Heart left ventricle (tissue), 16 donors: Measurements from ENCODE around the gene SMIM1. TPM values are rescaled to one million over a fixed set of nuclear protein-coding genes. Genes with fewer than 3 reads are reported as not detected.

Experiments used
- ATAC-seq, 4 donors: fragments of 200-7000 bp; cut with Tn5 transposase; one replicate each; pipeline ENCODE4 v1.9.1; 2020 to 2022; ENCODE audit warnings: moderate library complexity in 4 of 4, mild to moderate bottlenecking in 3 of 4, moderate number of reproducible peaks in 1 of 4
- DNase-seq, 5 donors: peaks; one replicate each; pipeline ENCODE4 v3.0.0-alpha.2; 2020
- H3K27ac ChIP-seq, 12 donors: fragments of 200-600 bp; sonication (generic) in 4 of 12; one replicate each; pipeline versions ENCODE4 v1.5.0 to v1.8.0; 2016 to 2022; ENCODE audit warnings: mild to moderate bottlenecking in 2 of 12
- H3K27me3 ChIP-seq, 9 donors: fragments of 200-600 bp; sonication (generic) in 2 of 9; one replicate each; pipeline versions ENCODE4 v1.5.1 to v1.8.0; 2016 to 2022; ENCODE audit warnings: mild to moderate bottlenecking in 3 of 9
- H3K36me3 ChIP-seq, 9 donors: fragments of 200-600 bp; sonication (generic) in 2 of 9; one replicate each; pipeline versions ENCODE4 v1.5.0 to v1.8.0; 2018 to 2022; ENCODE audit warnings: mild to moderate bottlenecking in 2 of 9
- H3K4me1 ChIP-seq, 12 donors: fragments of 200-600 bp; sonication (generic) in 4 of 12; one replicate each; pipeline versions ENCODE4 v1.5.0 to v1.8.0; 2016 to 2022; ENCODE audit warnings: mild to moderate bottlenecking in 3 of 12
- H3K4me3 ChIP-seq, 12 donors: fragments of 200-600 bp; sonication (generic) in 4 of 12; one replicate each; pipeline versions ENCODE4 v1.5.0 to v1.8.0; 2017 to 2022; ENCODE audit warnings: mild to moderate bottlenecking in 9 of 12, moderate library complexity in 4 of 12
- H3K9me3 ChIP-seq, 12 donors: fragments of 200-600 bp; sonication (generic) in 4 of 12; one replicate each; pipeline versions ENCODE4 v1.5.0 to v1.8.0; 2016 to 2022; ENCODE audit warnings: mild to moderate bottlenecking in 1 of 12
- CTCF ChIP-seq, 12 donors: fragments of 200-600 bp; sonication (generic) in 4 of 12; IDR thresholded peaks; one replicate each; pipeline versions ENCODE4 v1.5.0 to v1.8.0; 2018 to 2022; ENCODE audit warnings: antibody characterized with exemption in 12 of 12, mild to moderate bottlenecking in 5 of 12
- POLR2A ChIP-seq, 2 donors: fragments of 450-650 bp; IDR thresholded peaks; one replicate each; pipeline ENCODE4 v1.6.1; 2017; ENCODE audit warnings: antibody characterized with exemption in 2 of 2, mild to moderate bottlenecking in 2 of 2, moderate library complexity in 2 of 2
- WGBS, 4 donors: extraction: QIAGEN DNeasy Blood & Tissue Kit in 2 of 4; methylation state at CpG; one replicate each; pipeline versions ENCODE4 v1.1.5 to v1.1.7; 2013 to 2018; 5-methylcytosine and 5-hydroxymethylcytosine counted together
- intact Hi-C, 10 donors: fragments of 100-400 bp; cut with DNase I; formaldehyde crosslinking; loops; one replicate each; pipeline versions ENCODE4 v1.11.1 to v1.14.2; 2022
- polyA plus RNA-seq, 2 donors: library from polyadenylated mRNA; stranded (reverse); fragments of 200-250 nt; gene quantifications; one replicate each; pipeline ENCODE4 v1.2.3, GENCODE V29; 2013
- total RNA-seq, 9 donors: library from RNA; depleted of rRNA in 2 of 9; stranded (reverse); fragments of >200 nt in 2 of 9; fragmentation: NEBNext Ultra II Directional in 3 of 9; extraction: Animal tissue kit (Norgen Biotek cat#: 25700) in 3 of 9; gene quantifications; one replicate each; pipeline versions ENCODE4 v1.1.0 to v1.2.4, GENCODE V29; 2016 to 2023
- donor health status: ischemic (EF 13 %, LVEDD 7.1; RV severe dilation, severe dysfunction).
- donor health status: healthy with polysubstance abuse.
- donor health status: DM: no; HTN: yes; CAD: no.
- donor health status: DM: no; HTN: no; CAD: no.
- donor health status: ischemic (EF 25% LVEDD 6.9; RV normal size, moderate dysfunction).
- donor health status: ischemic (EF 25% LVEDD 5.7; RV mildly dilated, moderate dysfunction).
- donor health status: healthy.
- donor health status: DM: yes; HTN: yes; CAD: no.
- donor health status: ischemic (EF 35%, LVEDD 5.7; RV mildly dilated, moderate dysfunction).
- donor health status: nonischemic (EF 11% LVEDD 7.7; RV severe dilation, severe dysfunction).
- donor health status: DM: yes; HTN: yes; CAD: no.
- donor health status: PGD.
- donor health status: ischemic (EF 29% LVEDD 5.4; RV normal size, mild dysfunction).
- donor health status: nonischemic (EF 23%, LVEDD 6.1; RV moderate dilation, normal function).

The SMIM1 gene
- total and polyA plus RNA-seq, 11 donors: 3.8 to 51.2 (median 11.7) TPM

GRCh38 chr1:3742439-3743298, 29.9 kb upstream of the SMIM1 start:
- TF ChIP-seq CTCF (IDR thresholded peaks at IDR 0.05): no peak
- no peak for TF ChIP-seq POLR2A (IDR thresholded peaks at IDR 0.05)
- H3K27me3 ChIP-seq: no peaks in the 10 kb centered on the region
- DNase-seq (peak in 1 of 5 donors; percentile 47), ATAC-seq (no peak)
- H3K9me3 ChIP-seq: no peaks in the 10 kb centered on the region
- no peak overlapping the region for H3K4me3 ChIP-seq
- peaks cover 0 to 32% (median 15%) of the 10 kb centered on the region in 12 donors for H3K4me1 ChIP-seq
- 85 to 91% (median 89%) methylated on average over 11 to 24 of the region's 24 CpGs for WGBS, 4 donors
- peaks cover 0 to 48% (median 40%) of the 10 kb centered on the region in 9 donors for H3K36me3 ChIP-seq
- intact Hi-C loops: no loop called here
- H3K27ac ChIP-seq: no peak overlapping the region

GRCh38 chr1:3743421-3743820, 29.1 kb upstream of the SMIM1 start:
- H3K27ac ChIP-seq: no peak overlapping the region
- WGBS, 4 donors: 67 to 78% (median 76%) methylated on average over 4 of the region's 4 CpGs
- H3K9me3 ChIP-seq: no peaks in the 10 kb centered on the region
- ATAC-seq (no peak), DNase-seq (no peak)
- H3K36me3 ChIP-seq: peaks cover 0 to 40% (median 33%) of the 10 kb centered on the region in 9 donors
- H3K4me3 ChIP-seq: no peak overlapping the region
- intact Hi-C loops: no loop called here
- peaks cover 0 to 35% (median 17%) of the 10 kb centered on the region in 12 donors for H3K4me1 ChIP-seq
- no peaks in the 10 kb centered on the region for H3K27me3 ChIP-seq
- TF ChIP-seq CTCF (IDR thresholded peaks at IDR 0.05) (no peak), POLR2A (IDR thresholded peaks at IDR 0.05) (no peak)

- WGBS, 4 donors: 94 to 95% (median 94%) methylated on average over 12 of the region's 12 CpGs
- no peak overlapping the region for H3K27ac ChIP-seq
- peaks cover 0 to 35% (median 17%) of the 10 kb centered on the region in 12 donors for H3K4me1 ChIP-seq
- H3K9me3 ChIP-seq: no peaks in the 10 kb centered on the region
- no peak overlapping the region for H3K4me3 ChIP-seq
- intact Hi-C loops: no loop called here
- no peak for TF ChIP-seq POLR2A (IDR thresholded peaks at IDR 0.05)
- TF ChIP-seq CTCF (IDR thresholded peaks at IDR 0.05): no peak
- peaks cover 0 to 36% (median 29%) of the 10 kb centered on the region in 9 donors for H3K36me3 ChIP-seq
- H3K27me3 ChIP-seq: no peaks in the 10 kb centered on the region
- DNase-seq: peak in 1 of 5 donors; percentile 40
- ATAC-seq: no peak
Observed at GRCh38 chr1:3743826-3744225, 28.7 kb upstream of the SMIM1 start.

GRCh38 chr1:3744646-3745045, 27.9 kb upstream of the SMIM1 start:
- no peak for ATAC-seq
- WGBS, 4 donors: 93 to 98% (median 94%) methylated on average over 9 to 10 of the region's 10 CpGs
- Histone ChIP-seq H3K4me1 (peaks cover 0 to 35% (median 17%) of the 10 kb centered on the region in 12 donors), H3K9me3 (no peaks in the 10 kb centered on the region), H3K27ac (no peak overlapping the region), H3K36me3 (peaks cover 0 to 33% (median 26%) of the 10 kb centered on the region in 9 donors), H3K27me3 (no peaks in the 10 kb centered on the region), H3K4me3 (no peak overlapping the region)
- DNase-seq: peak in 1 of 5 donors; percentile 51
- intact Hi-C loops: no loop called here
- TF ChIP-seq CTCF (IDR thresholded peaks at IDR 0.05): no peak
